Neural cell (in vitro differentiated cells): ENCODE data around the gene MMUT.

Experiments
- EZH2 ChIP-seq: fragments of 200-600, 300-800 bp; shearing (Covaris generic), sonication (generic); IDR thresholded peaks from 2 replicates; pipeline ENCODE4 v1.6.1; 2014; ENCODE audit warnings: antibody characterized with exemption, low read length, borderline replicate concordance, mild to moderate bottlenecking; ENCODE audit not compliant: insufficient read depth, poor library complexity, severe bottlenecking
- POLR2AphosphoS5 ChIP-seq: IDR thresholded peaks from 2 replicates; pipeline ENCODE4 v1.6.1; 2012
- TF ChIP-seq, protein P1 (sequence below): fragments of 450-650 bp; IDR thresholded peaks from 2 replicates; pipeline ENCODE4 v1.5.1; 2014; ENCODE audit warnings: antibody characterized with exemption, mild to moderate bottlenecking, moderate library complexity; ENCODE audit not compliant: poor library complexity, severe bottlenecking
- TF ChIP-seq, protein P2 (sequence below): IDR thresholded peaks from 2 replicates; pipeline ENCODE4 v1.6.1; 2012; ENCODE audit warnings: borderline replicate concordance

DNA sequence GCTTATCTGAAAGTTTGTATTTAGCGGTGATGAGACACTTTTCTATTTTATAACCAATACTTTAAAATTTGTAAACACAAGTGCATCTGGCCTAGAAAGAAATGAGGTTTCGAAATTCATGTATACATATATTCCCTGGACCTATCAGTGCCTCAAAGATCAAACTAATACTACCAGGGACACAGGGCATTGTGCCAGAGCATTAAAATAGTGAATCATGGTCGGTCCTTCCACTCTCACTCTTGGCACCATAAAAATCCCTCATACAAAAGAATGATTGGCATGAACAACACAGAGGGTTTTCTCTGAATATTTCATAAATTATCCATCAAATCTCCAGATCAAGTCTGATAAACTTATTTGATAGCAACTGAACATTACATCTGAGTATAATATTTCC lies 62.0 kb downstream of the MMUT start:
- no peak for TF ChIP-seq EZH2
- TF ChIP-seq, protein P1, sequence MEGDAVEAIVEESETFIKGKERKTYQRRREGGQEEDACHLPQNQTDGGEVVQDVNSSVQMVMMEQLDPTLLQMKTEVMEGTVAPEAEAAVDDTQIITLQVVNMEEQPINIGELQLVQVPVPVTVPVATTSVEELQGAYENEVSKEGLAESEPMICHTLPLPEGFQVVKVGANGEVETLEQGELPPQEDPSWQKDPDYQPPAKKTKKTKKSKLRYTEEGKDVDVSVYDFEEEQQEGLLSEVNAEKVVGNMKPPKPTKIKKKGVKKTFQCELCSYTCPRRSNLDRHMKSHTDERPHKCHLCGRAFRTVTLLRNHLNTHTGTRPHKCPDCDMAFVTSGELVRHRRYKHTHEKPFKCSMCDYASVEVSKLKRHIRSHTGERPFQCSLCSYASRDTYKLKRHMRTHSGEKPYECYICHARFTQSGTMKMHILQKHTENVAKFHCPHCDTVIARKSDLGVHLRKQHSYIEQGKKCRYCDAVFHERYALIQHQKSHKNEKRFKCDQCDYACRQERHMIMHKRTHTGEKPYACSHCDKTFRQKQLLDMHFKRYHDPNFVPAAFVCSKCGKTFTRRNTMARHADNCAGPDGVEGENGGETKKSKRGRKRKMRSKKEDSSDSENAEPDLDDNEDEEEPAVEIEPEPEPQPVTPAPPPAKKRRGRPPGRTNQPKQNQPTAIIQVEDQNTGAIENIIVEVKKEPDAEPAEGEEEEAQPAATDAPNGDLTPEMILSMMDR: no peak
- TF ChIP-seq POLR2AphosphoS5: no peak
- TF ChIP-seq, protein P2, sequence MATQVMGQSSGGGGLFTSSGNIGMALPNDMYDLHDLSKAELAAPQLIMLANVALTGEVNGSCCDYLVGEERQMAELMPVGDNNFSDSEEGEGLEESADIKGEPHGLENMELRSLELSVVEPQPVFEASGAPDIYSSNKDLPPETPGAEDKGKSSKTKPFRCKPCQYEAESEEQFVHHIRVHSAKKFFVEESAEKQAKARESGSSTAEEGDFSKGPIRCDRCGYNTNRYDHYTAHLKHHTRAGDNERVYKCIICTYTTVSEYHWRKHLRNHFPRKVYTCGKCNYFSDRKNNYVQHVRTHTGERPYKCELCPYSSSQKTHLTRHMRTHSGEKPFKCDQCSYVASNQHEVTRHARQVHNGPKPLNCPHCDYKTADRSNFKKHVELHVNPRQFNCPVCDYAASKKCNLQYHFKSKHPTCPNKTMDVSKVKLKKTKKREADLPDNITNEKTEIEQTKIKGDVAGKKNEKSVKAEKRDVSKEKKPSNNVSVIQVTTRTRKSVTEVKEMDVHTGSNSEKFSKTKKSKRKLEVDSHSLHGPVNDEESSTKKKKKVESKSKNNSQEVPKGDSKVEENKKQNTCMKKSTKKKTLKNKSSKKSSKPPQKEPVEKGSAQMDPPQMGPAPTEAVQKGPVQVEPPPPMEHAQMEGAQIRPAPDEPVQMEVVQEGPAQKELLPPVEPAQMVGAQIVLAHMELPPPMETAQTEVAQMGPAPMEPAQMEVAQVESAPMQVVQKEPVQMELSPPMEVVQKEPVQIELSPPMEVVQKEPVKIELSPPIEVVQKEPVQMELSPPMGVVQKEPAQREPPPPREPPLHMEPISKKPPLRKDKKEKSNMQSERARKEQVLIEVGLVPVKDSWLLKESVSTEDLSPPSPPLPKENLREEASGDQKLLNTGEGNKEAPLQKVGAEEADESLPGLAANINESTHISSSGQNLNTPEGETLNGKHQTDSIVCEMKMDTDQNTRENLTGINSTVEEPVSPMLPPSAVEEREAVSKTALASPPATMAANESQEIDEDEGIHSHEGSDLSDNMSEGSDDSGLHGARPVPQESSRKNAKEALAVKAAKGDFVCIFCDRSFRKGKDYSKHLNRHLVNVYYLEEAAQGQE: no peak
